IPS-15b (cell line): ENCODE data around the gene SLMAP.
"Not testable (repeated sequence)": the region's sequence is repeated elsewhere in the genome, so short reads cannot be mapped to it uniquely, and the experiment has no call there.

Source experiments
- H3K27me3 ChIP-seq: one replicate; pipeline ENCODE4 v1.6.1; 2013; ENCODE audit warnings: low read length; ENCODE audit not compliant: control insufficient read depth, insufficient read depth
- H3K36me3 ChIP-seq: one replicate; pipeline ENCODE4 v1.6.1; 2013; ENCODE audit warnings: low read length; ENCODE audit not compliant: control insufficient read depth, insufficient read depth
- H3K4me1 ChIP-seq: one replicate; pipeline ENCODE4 v1.6.1; 2013; ENCODE audit warnings: mild to moderate bottlenecking, low read length; ENCODE audit not compliant: control insufficient read depth, insufficient read depth
- H3K4me3 ChIP-seq: one replicate; pipeline ENCODE4 v1.5.1; 2013; ENCODE audit warnings: low read depth, low read length
- H3K9ac ChIP-seq: one replicate; pipeline ENCODE4 v1.6.1; 2013; ENCODE audit warnings: low read depth, mild to moderate bottlenecking, low read length
- H3K9me3 ChIP-seq: one replicate; pipeline ENCODE4 v1.6.1; 2013; ENCODE audit warnings: mild to moderate bottlenecking, low read length; ENCODE audit not compliant: control insufficient read depth, insufficient read depth

Gene SLMAP

DNA sequence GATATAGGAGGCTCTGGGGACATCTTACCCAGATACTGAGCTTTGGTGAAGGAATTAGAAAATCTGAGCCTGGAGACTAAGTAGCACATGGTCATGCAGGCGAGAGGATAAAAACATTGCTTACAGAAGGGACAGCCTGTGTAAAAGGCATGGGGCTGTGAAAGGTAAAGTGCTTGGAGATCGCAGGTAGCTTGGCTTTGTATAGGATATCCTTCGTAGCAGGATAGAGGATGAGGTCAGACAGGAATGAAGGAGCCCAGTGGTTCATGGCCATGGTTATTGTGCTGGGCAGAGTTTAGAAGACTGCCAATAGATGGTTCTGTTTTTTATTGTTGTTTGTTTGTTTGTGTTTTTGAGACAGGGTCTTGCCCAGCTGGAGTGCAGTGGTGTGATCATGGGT lies 82.5 kb downstream of the SLMAP start:
- Histone ChIP-seq H3K9ac (no peak overlapping the region), H3K36me3 (no peaks in the 10 kb centered on the region), H3K4me1 (no peaks in the 10 kb centered on the region), H3K9me3 (no peaks in the 10 kb centered on the region), H3K4me3 (no peak overlapping the region), H3K27me3 (no peaks in the 10 kb centered on the region)

DNA sequence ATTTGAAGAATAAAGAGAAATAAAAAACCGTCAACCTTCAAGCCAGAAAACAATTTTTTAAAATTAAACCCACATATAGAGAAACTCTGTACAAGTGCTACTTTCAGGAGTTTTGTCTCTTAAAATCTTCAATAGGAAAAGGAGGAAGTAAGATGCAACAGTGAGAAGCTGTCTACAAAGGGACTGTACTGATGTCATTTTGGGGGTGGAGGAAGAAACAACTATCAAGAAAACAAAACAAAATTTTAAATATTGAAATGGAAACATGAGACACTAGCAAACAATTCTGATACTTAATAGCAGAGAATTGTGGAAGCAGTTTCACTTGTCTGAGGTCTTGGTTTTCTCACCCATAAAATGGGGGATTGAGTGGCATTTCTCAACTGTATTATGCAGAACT lies 84.4 kb downstream of the SLMAP start:
- Histone ChIP-seq H3K9me3 (no peaks in the 10 kb centered on the region), H3K4me1 (no peaks in the 10 kb centered on the region), H3K4me3 (no peak overlapping the region), H3K27me3 (no peaks in the 10 kb centered on the region), H3K36me3 (no peaks in the 10 kb centered on the region), H3K9ac (no peak overlapping the region)

DNA sequence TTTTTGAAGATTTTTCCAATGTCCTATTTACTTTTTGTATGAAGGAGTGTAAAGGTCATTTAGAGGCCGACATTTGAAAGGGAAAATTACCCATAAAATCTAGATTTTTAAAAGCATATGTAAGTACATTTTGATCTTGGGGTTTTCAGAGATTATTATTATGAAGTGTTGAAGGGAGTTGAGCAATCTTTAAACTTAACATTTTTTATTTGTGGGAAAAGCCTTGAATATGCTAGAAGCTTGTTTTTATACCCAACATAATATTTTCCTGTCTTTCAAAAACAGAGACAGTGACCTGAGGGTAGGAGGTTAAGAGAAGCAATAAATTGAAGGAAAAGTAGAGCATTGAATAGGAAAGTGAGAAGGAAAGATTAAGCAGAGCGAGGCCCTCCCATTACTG lies 85.7 kb downstream of the SLMAP start:
- Histone ChIP-seq H3K9ac (no peak overlapping the region), H3K36me3 (no peaks in the 10 kb centered on the region), H3K4me1 (no peaks in the 10 kb centered on the region), H3K4me3 (no peak overlapping the region), H3K27me3 (no peaks in the 10 kb centered on the region), H3K9me3 (no peaks in the 10 kb centered on the region)

DNA sequence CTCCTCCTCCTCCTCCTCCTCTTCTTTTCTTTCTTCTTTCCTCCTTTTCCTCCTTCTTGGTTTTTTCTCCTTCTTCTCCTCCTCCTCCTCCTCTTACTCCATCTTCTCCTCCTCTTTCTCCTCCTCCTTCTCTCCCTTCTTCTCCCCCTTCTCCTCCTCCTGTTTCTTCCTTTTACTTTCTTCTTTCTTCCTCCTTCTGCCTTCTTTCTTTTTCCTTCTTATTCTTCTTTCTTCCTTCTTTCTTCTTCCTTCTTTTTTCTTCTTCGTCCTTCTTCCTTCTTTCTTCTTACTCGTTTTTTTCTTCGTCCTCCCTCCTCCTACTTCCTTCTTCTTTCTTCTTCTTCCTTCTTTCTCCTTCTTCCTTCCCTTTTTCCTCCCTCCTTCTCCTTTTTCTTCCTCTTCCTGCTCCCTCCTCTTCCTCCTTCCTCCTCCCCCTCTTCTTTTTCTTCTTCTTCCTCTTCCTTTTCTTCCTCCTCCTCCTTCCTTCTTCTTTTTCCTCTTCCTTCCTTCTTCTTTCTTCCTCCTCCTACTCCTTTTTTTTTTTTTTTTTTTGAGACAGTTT lies 92.1 kb downstream of the SLMAP start:
- H3K9me3 ChIP-seq: no peaks in the 10 kb centered on the region
- H3K36me3 ChIP-seq: no peaks in the 10 kb centered on the region
- H3K27me3 ChIP-seq: no peaks in the 10 kb centered on the region
- no peak overlapping the region for H3K9ac ChIP-seq
- no peaks in the 10 kb centered on the region for H3K4me1 ChIP-seq
- no peak overlapping the region for H3K4me3 ChIP-seq

DNA sequence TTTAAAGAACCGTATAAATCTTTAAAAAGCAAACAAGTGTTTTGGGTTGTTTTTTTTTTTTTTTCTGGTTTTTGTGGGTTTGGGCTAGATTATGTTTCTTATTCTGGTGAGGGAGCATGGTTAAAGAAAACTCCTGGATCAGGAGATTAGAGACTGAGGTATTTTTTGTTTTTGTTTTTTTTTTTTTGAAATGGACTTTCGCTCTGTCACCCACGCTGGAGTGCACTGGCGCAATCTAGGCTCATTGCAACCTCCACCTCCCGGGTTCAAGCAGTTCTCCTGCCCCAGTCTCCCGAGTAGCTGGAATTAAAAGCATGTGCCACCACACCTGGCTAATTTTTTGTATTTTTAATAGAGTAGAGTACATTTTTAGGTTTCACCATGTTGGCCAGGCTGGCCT lies 95.2 kb downstream of the SLMAP start:
- Histone ChIP-seq H3K36me3 (no peaks in the 10 kb centered on the region), H3K9ac (no peak overlapping the region), H3K4me1 (no peaks in the 10 kb centered on the region), H3K9me3 (no peaks in the 10 kb centered on the region), H3K27me3 (no peaks in the 10 kb centered on the region), H3K4me3 (no peak overlapping the region)

DNA sequence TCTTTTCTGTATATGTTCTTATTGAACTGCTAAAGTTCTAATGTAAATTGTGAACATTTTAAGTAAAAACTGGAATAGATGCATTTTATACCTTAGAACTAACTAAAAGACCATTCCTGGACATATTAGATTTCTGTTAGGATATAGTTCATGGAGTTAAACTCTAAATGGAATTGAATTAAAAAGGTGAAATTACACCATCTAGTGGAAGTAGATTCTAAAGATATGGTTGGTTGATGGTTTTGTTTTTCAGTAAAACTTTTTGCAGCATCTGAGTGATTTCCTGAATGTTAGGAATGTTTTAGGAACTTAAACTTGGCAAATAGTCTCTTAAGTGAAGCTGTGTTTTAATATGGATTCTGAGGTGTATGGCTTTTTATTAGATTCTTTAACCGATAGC lies 96.8 kb downstream of the SLMAP start:
- Histone ChIP-seq H3K9ac (no peak overlapping the region), H3K36me3 (no peaks in the 10 kb centered on the region), H3K4me1 (no peaks in the 10 kb centered on the region)

GRCh38 chr3:57855281-57855680 lies 99.2 kb downstream of the SLMAP start:
- Histone ChIP-seq H3K9me3 (no peaks in the 10 kb centered on the region), H3K9ac (no peak overlapping the region), H3K27me3 (no peaks in the 10 kb centered on the region), H3K4me1 (no peaks in the 10 kb centered on the region), H3K4me3 (no peak overlapping the region), H3K36me3 (no peaks in the 10 kb centered on the region)

More for the DNA sequence above, 96.8 kb downstream of the SLMAP start:
- no peaks in the 10 kb centered on the region for H3K27me3 ChIP-seq
- H3K4me3 ChIP-seq: no peak overlapping the region
- no peaks in the 10 kb centered on the region for H3K9me3 ChIP-seq

GRCh38 chr3:57855943-57856342 lies 99.8 kb downstream of the SLMAP start:
- Histone ChIP-seq H3K4me1 (no peaks in the 10 kb centered on the region), H3K27me3 (no peaks in the 10 kb centered on the region), H3K9me3 (no peaks in the 10 kb centered on the region), H3K4me3 (no peak overlapping the region), H3K36me3 (no peaks in the 10 kb centered on the region), H3K9ac (no peak overlapping the region)

DNA sequence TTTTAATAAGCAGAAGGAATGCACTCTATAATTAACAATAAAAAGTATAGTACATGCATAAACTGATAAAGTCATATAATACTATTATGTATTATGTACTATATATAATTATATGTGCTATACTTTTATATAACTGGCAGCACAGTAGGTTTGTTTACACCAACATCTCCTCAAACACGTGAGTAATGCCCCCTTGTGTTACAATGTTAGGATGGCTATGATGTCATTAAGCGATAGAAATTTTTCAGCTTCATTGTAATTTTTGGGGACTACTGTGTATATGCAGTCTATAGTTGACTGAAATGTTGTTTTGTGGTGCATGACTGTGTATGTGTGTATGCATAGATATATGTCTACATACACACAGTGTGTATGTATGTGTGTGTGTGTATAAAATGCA lies 100.6 kb downstream of the SLMAP start:
- H3K9ac ChIP-seq: no peak overlapping the region
- no peaks in the 10 kb centered on the region for H3K9me3 ChIP-seq
- H3K4me3 ChIP-seq: no peak overlapping the region
- H3K27me3 ChIP-seq: no peaks in the 10 kb centered on the region
- no peaks in the 10 kb centered on the region for H3K36me3 ChIP-seq
- no peaks in the 10 kb centered on the region for H3K4me1 ChIP-seq

DNA sequence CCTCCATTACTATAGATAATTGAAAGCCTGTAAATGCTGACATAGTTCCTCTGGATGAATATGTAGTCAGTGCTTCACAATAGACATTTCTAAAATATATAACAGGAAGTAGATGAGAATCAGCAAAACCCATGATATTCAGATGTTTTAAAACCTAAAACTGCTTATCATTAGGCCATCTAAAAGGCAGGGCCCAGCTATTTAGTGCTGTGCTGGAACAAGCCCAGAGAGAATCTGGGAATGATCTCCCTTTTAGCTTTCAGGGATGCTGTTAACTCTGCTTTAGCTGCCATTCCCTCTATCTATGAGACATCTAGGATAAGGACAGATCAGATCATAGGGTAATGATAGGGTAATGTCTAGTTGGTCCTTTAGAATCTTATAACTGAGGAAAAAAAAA lies 106.8 kb downstream of the SLMAP start:
- H3K4me1 ChIP-seq: no peaks in the 10 kb centered on the region
- no peaks in the 10 kb centered on the region for H3K9me3 ChIP-seq
- no peak overlapping the region for H3K9ac ChIP-seq
- H3K27me3 ChIP-seq: no peaks in the 10 kb centered on the region
- peaks cover 6% of the 10 kb centered on the region for H3K36me3 ChIP-seq
- no peak overlapping the region for H3K4me3 ChIP-seq

GRCh38 chr3:57863380-57863779 lies 107.3 kb downstream of the SLMAP start:
- Histone ChIP-seq H3K4me1 (no peaks in the 10 kb centered on the region), H3K27me3 (no peaks in the 10 kb centered on the region), H3K9ac (no peak overlapping the region), H3K9me3 (no peaks in the 10 kb centered on the region), H3K36me3 (peaks cover 6% of the 10 kb centered on the region), H3K4me3 (no peak overlapping the region)

DNA sequence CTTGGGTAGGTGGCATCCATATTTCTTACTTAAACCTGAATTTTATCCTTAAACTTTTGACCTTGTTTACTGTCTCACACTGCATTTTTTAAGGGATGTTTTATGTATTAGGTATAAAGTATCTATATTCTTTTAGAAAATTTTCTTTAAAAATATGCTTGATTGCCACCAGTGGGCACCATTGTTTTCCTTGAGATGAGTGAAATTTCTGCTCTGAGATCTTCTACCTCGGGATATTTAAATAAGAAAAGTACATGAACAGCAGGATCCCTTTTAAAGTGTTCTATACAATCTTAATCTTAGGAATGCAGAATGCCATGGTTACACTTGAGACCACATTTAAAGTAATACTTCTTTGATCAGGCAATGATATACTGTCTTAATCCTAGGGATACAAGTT lies 108.7 kb downstream of the SLMAP start:
- Histone ChIP-seq H3K4me3 (no peak overlapping the region), H3K9me3 (no peaks in the 10 kb centered on the region), H3K9ac (no peak overlapping the region), H3K36me3 (peaks cover 9% of the 10 kb centered on the region), H3K4me1 (no peaks in the 10 kb centered on the region), H3K27me3 (no peaks in the 10 kb centered on the region)

- H3K9me3 ChIP-seq, H3K27me3 ChIP-seq, H3K4me3 ChIP-seq, H3K9ac ChIP-seq, H3K36me3 ChIP-seq, H3K4me1 ChIP-seq: not testable (repeated sequence)
Measured at GRCh38 chr3:57869110-57869509, 113.0 kb downstream of the SLMAP start.
